ENCODE results near the gene SIKE1.
"Not testable (repeated sequence)": the region's sequence is repeated elsewhere in the genome, so short reads cannot be mapped to it uniquely, and the experiment has no call there.

SIKE1 gene

DNA sequence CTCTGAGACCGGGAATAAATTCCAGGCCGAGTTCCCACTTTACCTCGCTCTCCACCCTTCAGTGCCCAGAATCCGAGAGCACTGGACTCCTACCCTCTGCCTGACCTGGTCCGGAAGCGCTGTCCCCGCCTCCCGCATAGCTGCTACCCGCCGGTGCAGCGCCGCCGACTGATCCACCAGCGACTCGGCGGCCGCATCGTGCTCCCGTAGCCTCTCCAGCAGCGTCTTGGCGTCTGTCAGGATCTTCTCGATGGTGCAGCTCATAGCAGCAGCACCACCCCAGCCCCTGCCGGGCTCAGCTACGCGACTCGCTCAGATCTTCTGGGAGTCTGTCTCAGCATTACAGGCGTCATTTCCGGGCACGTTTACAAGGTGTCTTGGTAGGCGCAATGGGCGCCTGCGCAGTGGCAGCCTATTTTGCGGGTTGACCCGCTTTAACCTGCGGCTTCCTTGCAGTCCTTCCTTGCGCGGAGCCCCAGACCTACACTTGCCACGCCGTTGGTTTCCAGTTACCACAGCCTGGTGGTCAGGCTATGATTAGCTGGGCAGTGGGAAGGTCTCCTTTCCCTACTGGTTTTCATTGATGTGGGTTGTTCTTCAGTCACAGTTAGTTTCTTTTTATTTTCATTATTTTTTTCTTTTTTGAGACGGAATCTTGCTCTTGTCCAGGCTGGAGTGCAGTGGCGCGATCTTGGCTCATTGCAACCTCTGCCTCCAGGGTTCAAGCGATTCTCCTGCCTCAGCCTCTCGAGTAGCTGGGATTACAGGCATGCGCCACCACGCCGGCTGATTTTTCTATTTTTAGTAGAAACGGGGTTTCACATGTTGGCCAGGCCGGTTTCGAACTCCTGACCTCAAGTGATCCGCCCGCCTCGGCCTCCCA lies at the start of gene SIKE1:
Gene SIKE1 (minus strand): TSS at position 342 of the 883 bp plus-strand sequence. CDS start 78 bp downstream, at position 264.
- peak; percentile 96 for DNase-seq (ENCODE audit: low spot score)

GRCh38 chr1:114830075-114830474 lies 49.6 kb upstream of the SIKE1 start:
- not testable (repeated sequence) for DNase-seq (ENCODE audit: low spot score)

DNA sequence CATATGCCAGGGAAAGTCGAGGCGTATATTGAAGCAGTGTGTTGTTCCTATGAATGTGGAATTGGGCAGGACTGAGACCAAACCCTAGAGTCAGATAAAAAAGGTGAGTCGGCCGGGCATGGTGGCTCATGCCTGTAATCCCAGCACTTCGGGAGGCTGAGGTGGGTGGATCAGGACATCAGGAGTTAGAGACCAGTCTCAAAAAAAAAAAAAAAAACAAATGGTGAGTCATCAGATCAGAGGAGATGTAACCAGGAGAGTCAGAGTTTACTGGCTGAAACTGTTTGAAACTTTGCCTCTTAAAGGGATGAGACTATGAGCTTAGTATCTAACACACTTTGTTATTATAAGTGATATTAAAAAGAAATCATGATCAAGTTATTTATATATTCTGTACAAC lies 47.8 kb upstream of the SIKE1 start:
- DNase-seq (ENCODE audit: low spot score), result no peak

GRCh38 chr1:114821978-114822377 lies 41.5 kb upstream of the SIKE1 start:
- no peak for DNase-seq (ENCODE audit: low spot score)

DNA sequence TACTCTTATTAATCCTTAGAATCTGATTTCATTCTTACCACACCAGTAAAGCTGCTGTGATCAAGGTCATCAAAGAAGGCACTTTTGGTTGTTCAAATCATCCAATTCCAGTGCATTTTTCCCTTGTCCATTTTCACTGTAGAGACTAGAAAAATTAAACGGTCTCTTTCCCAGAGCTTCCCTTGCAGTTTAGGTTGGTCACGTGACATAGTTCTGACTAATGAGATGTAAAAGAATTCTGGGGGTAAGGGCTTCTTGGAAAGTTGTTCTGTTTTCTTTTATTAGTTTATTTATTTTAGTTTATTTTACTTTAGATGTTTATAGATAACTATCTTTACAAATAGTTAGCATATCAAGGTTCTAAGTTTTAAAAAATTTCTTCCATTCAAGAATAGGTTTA lies 39.9 kb upstream of the SIKE1 start:
- DNase-seq (ENCODE audit: low spot score), result no peak

- no peak for DNase-seq (ENCODE audit: low spot score)
Measured at GRCh38 chr1:114819869-114820268, 39.4 kb upstream of the SIKE1 start.

- not testable (repeated sequence) for DNase-seq (ENCODE audit: low spot score)
Measured at GRCh38 chr1:114804449-114804848, 24.0 kb upstream of the SIKE1 start.

GRCh38 chr1:114803001-114803400 lies 22.5 kb upstream of the SIKE1 start:
- no peak for DNase-seq (ENCODE audit: low spot score)

DNA sequence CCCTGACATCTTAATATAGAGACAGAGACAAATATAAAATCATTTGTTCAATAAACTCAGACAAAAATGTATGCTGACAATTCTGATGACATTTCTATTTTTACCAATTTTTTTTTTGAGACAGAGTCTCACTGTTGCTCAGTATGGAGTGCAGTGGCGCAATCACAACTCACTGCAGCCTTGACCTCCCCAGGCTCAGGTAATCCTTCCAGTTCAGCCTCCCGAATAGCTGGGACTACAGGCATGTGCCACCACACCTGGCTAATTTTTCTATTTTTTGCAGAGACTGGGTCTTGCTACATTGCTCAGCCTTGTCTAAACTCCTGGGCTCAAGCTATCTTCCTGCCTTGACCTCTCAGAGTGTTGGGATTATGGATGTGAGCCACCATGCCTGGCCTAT lies 13.6 kb upstream of the SIKE1 start:
- DNase-seq (ENCODE audit: low spot score), result no peak

DNA sequence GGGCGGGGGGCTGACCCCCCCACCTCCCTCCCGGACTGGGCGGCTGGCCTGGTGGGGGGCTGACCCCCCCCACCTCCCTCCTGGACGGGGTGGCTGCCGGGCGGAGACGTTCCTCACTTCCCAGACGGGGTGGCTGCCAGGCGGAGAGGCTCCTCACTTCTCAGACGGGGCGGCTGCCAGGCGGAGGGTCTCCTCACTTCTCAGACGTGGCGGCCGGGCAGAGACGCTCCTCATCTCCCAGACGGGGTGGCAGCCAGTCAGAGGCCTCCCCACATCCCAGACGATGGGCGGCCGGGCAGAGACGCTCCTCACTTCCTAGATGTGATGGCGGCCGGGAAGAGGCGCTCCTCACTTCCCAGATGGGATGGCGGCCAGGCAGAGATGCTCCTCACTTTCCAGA lies 10.1 kb upstream of the SIKE1 start:
- not testable (repeated sequence) for DNase-seq (ENCODE audit: low spot score)

DNA sequence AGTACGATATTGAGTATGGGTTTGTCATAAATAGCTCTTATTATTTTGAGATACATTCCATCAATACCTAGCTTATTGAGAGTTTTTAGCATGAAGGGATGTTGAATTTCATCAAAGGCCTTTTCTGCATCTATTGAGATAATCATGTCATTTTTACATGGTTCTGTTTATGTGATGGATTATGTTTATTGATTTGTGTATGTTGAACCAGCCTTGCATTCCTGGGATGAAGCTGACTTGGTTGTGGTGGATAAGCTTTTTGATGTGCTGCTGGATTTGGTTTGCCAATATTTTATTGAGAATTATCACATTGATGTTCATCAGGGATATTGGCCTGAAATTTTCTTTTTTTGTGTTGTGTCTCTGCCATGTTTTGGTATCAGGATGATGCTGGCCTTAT lies 6.0 kb upstream of the SIKE1 start:
- not testable (repeated sequence) for DNase-seq (ENCODE audit: low spot score)

GRCh38 chr1:114782476-114782875 lies 2.0 kb upstream of the SIKE1 start:
- no peak for DNase-seq (ENCODE audit: low spot score)

DNA sequence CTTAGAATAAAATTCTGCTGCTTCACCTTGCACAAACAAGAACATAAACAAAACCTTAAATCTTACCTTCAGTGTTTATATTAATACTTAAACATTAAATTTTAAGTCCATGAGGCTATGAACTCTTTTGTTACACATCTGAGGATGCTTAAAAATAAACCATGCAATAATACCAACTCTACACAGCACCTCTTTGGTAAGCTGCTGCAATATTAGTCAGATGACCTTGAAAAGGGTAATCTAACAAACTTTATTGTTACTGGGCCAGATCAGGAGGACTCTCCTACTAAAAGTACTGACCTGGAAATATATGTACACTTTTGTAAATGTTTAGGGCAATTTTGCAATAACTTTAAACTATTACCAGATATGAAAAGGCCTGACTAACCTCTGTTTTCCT lies 763 bp downstream of the SIKE1 start:
- no peak for DNase-seq (ENCODE audit: low spot score)

GRCh38 chr1:114776726-114777125 lies 3.8 kb downstream of the SIKE1 start:
- not testable (repeated sequence) for DNase-seq (ENCODE audit: low spot score)

DNA sequence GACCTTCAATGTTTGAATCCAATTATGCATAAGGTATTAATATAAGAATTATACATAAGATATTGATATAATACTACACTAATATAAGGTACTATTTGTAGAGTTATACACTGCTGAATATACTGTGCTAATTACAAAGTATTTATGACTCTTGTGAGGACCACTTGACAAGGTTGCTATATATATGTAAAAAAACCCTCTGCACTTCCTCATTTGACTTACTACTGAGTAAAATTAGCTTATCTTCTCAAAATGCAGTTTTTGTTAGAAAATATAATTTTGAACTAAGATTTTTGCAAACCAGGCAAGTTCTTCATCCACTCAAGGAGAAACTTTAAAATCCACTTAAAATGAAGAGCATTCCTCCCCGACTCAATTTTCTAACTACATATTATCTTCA lies 8.5 kb downstream of the SIKE1 start:
- no peak for DNase-seq (ENCODE audit: low spot score)

GRCh38 chr1:114770989-114771388 lies 9.5 kb downstream of the SIKE1 start:
- DNase-seq (ENCODE audit: low spot score), result no peak

GRCh38 chr1:114764689-114765088 lies 15.8 kb downstream of the SIKE1 start:
- no peak for DNase-seq (ENCODE audit: low spot score)

- DNase-seq (ENCODE audit: low spot score), result no peak
Measured at GRCh38 chr1:114758256-114758832, 22.1 kb downstream of the SIKE1 start.

DNA sequence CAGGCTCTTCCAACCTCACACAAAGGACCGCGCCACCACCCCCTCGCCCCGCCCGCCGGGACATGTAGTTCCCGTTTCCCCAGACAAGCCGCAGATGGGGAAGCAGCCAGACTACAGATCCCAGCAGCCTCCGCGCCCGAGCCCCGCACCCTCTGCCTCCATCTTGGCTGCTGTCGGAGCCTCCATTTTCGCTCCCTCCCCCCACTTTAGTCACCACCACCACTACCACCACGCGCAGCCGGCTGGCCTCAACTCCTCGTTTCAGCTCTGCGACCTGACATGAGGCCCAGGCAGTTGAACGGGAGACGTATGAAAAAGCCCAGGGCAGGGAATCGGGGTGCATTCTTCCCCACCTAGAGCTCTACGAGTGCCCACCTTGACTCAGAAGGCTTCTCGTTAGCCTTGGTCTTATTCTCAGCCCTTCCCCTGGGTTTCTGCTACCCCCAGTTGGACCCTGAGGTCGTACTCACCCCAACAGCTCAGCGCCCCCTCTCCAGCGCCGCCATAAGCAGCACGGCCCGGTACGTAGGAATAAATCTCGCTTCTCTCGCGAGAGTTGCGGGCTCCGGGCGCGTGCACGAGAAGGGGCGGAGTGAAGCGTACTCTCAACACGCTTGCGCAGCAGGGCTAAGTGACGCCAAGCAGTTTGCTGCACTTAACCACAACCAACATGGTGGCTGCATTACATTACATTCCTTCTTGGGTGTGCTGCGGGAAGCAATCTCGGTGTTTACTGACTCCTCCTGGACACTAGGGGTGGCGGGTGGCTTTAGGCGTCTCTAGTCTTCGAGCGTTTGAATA lies 22.8 kb downstream of the SIKE1 start, which contains the start of gene CSDE1:
Gene CSDE1 (minus strand): TSS at position 530 of the 801 bp plus-strand sequence. CDS start 18,094 bp downstream, outside the sequence.
- DNase-seq (ENCODE audit: low spot score), result peak; percentile 98

DNA sequence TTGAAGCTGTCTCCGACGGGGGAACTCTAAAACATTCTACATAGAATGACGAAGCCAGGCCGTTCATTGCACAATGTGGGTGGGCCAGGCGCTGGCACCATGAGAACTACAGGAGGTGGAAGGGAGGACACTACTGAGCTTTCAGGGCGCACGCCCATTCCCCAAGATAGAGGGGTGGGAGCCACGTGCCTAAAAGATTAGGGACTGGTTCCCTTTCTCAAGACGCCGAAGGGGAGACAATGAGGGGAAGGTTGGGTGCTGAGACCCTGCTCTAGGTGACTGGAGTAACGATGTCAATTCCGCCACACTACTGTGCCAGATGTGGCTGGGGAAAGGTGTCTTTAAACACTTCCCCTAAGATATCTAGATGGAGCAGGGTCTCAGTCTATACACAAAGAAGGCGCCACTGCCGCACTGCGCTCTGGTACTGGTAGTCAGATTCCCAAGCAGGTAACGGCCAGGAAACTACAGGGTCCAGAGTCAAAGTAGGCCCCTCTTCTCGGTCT lies 23.5 kb downstream of the SIKE1 start:
- DNase-seq (ENCODE audit: low spot score), result no peak

DNA sequence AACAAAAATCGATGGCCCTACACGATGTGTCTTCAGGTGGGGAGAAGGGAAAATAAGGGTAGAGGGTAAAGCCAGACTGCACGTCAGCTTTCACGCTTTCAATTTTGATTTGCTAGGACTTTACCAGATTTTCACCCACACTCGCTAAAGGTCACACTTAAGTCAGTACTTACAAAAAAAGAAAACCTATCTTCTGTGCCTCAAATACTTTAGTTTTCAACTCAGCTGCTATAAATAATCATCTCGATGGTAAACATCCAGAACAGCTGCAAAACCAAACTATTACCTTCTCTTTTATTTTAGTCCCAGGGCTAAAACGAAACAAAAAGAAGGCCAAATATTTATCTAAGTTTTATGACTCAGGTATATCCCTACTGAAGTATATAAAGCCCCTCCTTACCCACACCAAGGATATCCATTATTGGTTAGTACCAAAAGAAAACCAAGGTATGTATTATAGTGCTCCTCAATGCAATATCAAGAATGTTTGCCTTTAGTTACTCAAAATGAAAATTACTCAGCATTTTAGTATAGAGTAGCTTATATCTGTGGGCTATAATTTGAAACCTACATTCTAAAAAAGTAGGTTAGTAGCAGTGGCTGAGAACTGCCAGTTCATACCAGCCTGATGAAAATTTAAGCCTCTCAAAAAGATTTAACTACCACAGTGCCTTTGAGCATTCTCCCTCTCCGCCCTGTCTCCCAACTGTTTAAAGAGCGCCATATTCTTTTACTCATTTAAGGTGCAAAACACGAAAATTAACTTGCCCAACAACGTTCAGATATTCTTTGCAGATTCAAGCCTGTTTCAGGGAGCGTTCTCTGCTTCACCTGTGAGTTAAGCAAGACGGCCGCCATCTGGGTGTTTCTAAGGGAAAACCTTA lies 24.2 kb downstream of the SIKE1 start:
- DNase-seq (ENCODE audit: low spot score), result peak; percentile 31

Measured in activated CD4-positive, alpha-beta T cell treated with anti-CD3 and anti-CD28 coated beads, Interleukin-2, Interleukin-4, amounts not matched to agents 100 ng/mL and 50 ng/mL, durations not matched to agents 16 hours and 8 hours (primary cell).